ENCODE measurements around the gene IMP4. TPM values are rescaled to one million over a fixed set of nuclear protein-coding genes. Genes with fewer than 3 reads are reported as not detected.
"Not testable (repeated sequence)": the region's sequence is repeated elsewhere in the genome, so short reads cannot be mapped to it uniquely, and the experiment has no call there.

The IMP4 gene
- 294 and 327 TPM in 2 replicates for total RNA-seq (2014; rRNA removed; shearing (Covaris generic))

GRCh38 chr2:130342533-130343275 is at the start of gene IMP4:
Gene IMP4 (plus strand): TSS chr2:130342897. CDS start chr2:130342933, 36 bp downstream.
- peak; percentile 99 for DNase-seq (ENCODE audit: low read depth)

GRCh38 chr2:130300258-130300969 is 42.3 kb upstream of the IMP4 start:
- DNase-seq (ENCODE audit: low read depth): peak; percentile 47

- DNase-seq (ENCODE audit: low read depth): no peak
Observed at GRCh38 chr2:130300970-130301348, 41.7 kb upstream of the IMP4 start.

GRCh38 chr2:130302164-130302886 is 40.4 kb upstream of the IMP4 start:
- DNase-seq (ENCODE audit: low read depth): no peak

GRCh38 chr2:130303169-130303568 is 39.5 kb upstream of the IMP4 start:
- no peak for DNase-seq (ENCODE audit: low read depth)

GRCh38 chr2:130304726-130305125 is 38.0 kb upstream of the IMP4 start:
- DNase-seq (ENCODE audit: low read depth): no peak

GRCh38 chr2:130307850-130308249 is 34.8 kb upstream of the IMP4 start:
- no peak for DNase-seq (ENCODE audit: low read depth)

GRCh38 chr2:130310881-130311280 is 31.8 kb upstream of the IMP4 start:
- no peak for DNase-seq (ENCODE audit: low read depth)

GRCh38 chr2:130313812-130314334 is 28.8 kb upstream of the IMP4 start:
- no peak for DNase-seq (ENCODE audit: low read depth)

- no peak for DNase-seq (ENCODE audit: low read depth)
Observed at GRCh38 chr2:130314377-130314776, 28.3 kb upstream of the IMP4 start.

GRCh38 chr2:130316596-130316995 is 26.1 kb upstream of the IMP4 start:
- DNase-seq (ENCODE audit: low read depth): no peak

GRCh38 chr2:130318906-130319305 is 23.8 kb upstream of the IMP4 start:
- DNase-seq (ENCODE audit: low read depth): no peak

GRCh38 chr2:130319536-130319935 is 23.2 kb upstream of the IMP4 start:
- DNase-seq (ENCODE audit: low read depth): no peak

- DNase-seq (ENCODE audit: low read depth): peak; percentile 88
Observed at GRCh38 chr2:130327703-130328527, 14.8 kb upstream of the IMP4 start.

- DNase-seq (ENCODE audit: low read depth): peak; percentile 45
Observed at GRCh38 chr2:130328710-130329109, 14.0 kb upstream of the IMP4 start.

GRCh38 chr2:130332271-130333073 is 10.2 kb upstream of the IMP4 start:
- peak; percentile 84 for DNase-seq (ENCODE audit: low read depth)

GRCh38 chr2:130333253-130333652 is 9.4 kb upstream of the IMP4 start:
- DNase-seq (ENCODE audit: low read depth): not testable (repeated sequence)

GRCh38 chr2:130334026-130334425 is 8.7 kb upstream of the IMP4 start:
- DNase-seq (ENCODE audit: low read depth): no peak

GRCh38 chr2:130335226-130335625 is 7.5 kb upstream of the IMP4 start:
- DNase-seq (ENCODE audit: low read depth): no peak

- DNase-seq (ENCODE audit: low read depth): no peak
Observed at GRCh38 chr2:130336150-130336876, 6.4 kb upstream of the IMP4 start.

Data from Daoy (cell line).